ENCODE results near the gene ARRDC2. TPM values are rescaled to one million over a fixed set of nuclear protein-coding genes. Genes with fewer than 3 reads are reported as not detected.
A peak's percentile ranks its signal among the peaks of the same experiment; 100 is the strongest.

The ARRDC2 gene
- total and polyA plus RNA-seq, 2 of the 13 experiments (the other 11 are each of a cell fraction or from before 2014, with no cell fraction given) = 2.1 to 3.4 TPM

DNA sequence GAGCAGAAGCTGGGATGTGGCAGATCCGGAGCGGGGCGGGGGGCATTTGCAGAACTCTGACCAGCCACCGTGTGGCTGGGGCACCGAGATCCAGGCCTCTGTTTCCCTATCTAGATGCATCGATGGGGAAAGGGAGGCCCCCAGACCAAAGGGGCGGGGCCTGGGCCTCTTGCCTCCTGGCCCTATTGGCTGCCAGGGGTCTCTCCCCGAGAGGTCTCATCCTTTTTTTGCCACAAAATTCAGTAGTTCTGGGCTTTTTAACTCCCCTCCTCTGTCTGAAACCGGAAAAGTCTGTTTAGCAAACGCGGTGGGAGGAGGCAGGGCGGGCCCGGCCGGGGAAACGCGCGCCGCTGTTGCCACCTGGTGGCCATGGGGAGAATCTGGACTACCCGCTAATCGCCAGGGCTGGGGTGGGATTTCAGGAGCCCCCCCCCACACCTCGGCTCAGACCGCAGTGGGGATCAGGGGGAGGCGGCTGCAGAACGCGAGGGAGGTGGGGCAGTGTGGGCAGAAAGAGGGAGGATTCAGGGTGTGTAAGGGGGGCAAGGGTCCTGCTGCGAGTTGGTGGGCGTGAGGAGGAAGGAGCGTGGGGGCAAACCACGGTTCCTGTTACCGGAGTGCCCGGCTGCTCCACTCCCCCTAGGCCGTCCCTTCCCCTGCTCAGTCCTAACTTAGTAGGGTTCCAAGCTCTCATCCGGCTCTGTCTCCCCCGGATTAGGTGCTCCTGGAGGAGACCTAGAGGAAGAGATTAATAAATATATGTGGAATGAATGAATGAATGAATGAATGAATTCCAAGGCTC lies 50.4 kb downstream of the ARRDC2 start (continued):
- TF ChIP-seq PAX8 (CRISPR knock-in tag; IDR thresholded peaks at IDR 0.05; ENCODE audit: borderline replicate concordance) (no peak), ARNTL (CRISPR knock-in tag; IDR thresholded peaks at IDR 0.05) (no peak), ZBTB3 (CRISPR knock-in tag; IDR thresholded peaks at IDR 0.05; ENCODE audit: borderline replicate concordance, low read depth) (no peak), FOXM1 (CRISPR knock-in tag; IDR thresholded peaks at IDR 0.05) (no peak), ZNF235 (CRISPR knock-in tag; IDR thresholded peaks at IDR 0.05; ENCODE audit: borderline replicate concordance) (no peak), KLF16 (CRISPR knock-in tag; IDR thresholded peaks at IDR 0.05) (peak in 1 of 2 experiments; percentile 57; a peak in 1 of 4 replicates), CBFB (CRISPR knock-in tag; IDR thresholded peaks at IDR 0.05) (no peak), CHD4 (IDR thresholded peaks at IDR 0.05; ENCODE audit: borderline replicate concordance, low read length) (no peak), SYNCRIP (IDR thresholded peaks at IDR 0.05; ENCODE audit: insufficient read depth, low read depth, low read length) (no peak), PHF20 (CRISPR knock-in tag; IDR thresholded peaks at IDR 0.05) (no peak), GATAD2A (CRISPR knock-in tag; IDR thresholded peaks at IDR 0.05) (no peak), CBX5 (CRISPR knock-in tag; IDR thresholded peaks at IDR 0.05; ENCODE audit: borderline replicate concordance) (no peak), ZSCAN25 (CRISPR knock-in tag; IDR thresholded peaks at IDR 0.05) (no peak), SNAPC2 (CRISPR knock-in tag; IDR thresholded peaks at IDR 0.05) (no peak), TCF7L2 (IDR thresholded peaks at IDR 0.05; ENCODE audit: low read depth, low read length) (no peak), ARNT2 (CRISPR knock-in tag; IDR thresholded peaks at IDR 0.05; ENCODE audit: low read depth) (no peak), ZNF570 (CRISPR knock-in tag; IDR thresholded peaks at IDR 0.05; ENCODE audit: borderline replicate concordance) (no peak), ZNF761 (CRISPR knock-in tag; conservative IDR thresholded peaks at IDR 0.05) (0 out of 2 replicates have a peak, but pooled peaks have one; percentile 36)
- TF ChIP-seq, protein P1, sequence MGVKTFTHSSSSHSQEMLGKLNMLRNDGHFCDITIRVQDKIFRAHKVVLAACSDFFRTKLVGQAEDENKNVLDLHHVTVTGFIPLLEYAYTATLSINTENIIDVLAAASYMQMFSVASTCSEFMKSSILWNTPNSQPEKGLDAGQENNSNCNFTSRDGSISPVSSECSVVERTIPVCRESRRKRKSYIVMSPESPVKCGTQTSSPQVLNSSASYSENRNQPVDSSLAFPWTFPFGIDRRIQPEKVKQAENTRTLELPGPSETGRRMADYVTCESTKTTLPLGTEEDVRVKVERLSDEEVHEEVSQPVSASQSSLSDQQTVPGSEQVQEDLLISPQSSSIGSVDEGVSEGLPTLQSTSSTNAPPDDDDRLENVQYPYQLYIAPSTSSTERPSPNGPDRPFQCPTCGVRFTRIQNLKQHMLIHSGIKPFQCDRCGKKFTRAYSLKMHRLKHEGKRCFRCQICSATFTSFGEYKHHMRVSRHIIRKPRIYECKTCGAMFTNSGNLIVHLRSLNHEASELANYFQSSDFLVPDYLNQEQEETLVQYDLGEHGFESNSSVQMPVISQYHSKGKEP (CRISPR knock-in tag; IDR thresholded peaks at IDR 0.05) = no peak
- TF ChIP-seq, protein P2, sequence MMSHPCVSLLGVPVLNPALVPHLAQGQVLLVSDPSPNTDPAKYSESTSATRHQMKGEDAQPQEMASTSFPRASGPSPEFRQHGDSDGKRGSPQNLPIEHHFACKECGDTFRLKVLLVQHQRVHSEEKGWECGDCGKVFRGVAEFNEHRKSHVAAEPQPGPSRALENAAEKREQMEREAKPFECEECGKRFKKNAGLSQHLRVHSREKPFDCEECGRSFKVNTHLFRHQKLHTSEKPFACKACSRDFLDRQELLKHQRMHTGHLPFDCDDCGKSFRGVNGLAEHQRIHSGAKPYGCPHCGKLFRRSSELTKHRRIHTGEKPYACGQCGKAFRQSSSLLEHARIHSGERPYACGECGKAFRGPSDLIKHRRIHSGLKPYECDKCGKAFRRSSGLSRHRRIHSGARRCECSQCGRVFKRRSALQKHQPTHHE (CRISPR knock-in tag; IDR thresholded peaks at IDR 0.05; ENCODE audit: borderline replicate concordance) = no peak
- TF ChIP-seq, protein P3, sequence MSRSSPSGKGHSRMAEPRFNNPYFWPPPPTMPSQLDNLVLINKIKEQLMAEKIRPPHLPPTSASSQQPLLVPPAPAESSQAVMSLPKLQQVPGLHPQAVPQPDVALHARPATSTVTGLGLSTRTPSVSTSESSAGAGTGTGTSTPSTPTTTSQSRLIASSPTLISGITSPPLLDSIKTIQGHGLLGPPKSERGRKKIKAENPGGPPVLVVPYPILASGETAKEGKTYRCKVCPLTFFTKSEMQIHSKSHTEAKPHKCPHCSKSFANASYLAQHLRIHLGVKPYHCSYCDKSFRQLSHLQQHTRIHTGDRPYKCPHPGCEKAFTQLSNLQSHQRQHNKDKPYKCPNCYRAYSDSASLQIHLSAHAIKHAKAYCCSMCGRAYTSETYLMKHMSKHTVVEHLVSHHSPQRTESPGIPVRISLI (CRISPR knock-in tag; IDR thresholded peaks at IDR 0.05; ENCODE audit: borderline replicate concordance) = peak; percentile 53; the same call in 1 of the 2 replicates
- TF ChIP-seq, protein P4, sequence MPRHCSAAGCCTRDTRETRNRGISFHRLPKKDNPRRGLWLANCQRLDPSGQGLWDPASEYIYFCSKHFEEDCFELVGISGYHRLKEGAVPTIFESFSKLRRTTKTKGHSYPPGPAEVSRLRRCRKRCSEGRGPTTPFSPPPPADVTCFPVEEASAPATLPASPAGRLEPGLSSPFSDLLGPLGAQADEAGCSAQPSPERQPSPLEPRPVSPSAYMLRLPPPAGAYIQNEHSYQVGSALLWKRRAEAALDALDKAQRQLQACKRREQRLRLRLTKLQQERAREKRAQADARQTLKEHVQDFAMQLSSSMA (CRISPR knock-in tag; IDR thresholded peaks at IDR 0.05) = no peak
- TF ChIP-seq, protein P5, sequence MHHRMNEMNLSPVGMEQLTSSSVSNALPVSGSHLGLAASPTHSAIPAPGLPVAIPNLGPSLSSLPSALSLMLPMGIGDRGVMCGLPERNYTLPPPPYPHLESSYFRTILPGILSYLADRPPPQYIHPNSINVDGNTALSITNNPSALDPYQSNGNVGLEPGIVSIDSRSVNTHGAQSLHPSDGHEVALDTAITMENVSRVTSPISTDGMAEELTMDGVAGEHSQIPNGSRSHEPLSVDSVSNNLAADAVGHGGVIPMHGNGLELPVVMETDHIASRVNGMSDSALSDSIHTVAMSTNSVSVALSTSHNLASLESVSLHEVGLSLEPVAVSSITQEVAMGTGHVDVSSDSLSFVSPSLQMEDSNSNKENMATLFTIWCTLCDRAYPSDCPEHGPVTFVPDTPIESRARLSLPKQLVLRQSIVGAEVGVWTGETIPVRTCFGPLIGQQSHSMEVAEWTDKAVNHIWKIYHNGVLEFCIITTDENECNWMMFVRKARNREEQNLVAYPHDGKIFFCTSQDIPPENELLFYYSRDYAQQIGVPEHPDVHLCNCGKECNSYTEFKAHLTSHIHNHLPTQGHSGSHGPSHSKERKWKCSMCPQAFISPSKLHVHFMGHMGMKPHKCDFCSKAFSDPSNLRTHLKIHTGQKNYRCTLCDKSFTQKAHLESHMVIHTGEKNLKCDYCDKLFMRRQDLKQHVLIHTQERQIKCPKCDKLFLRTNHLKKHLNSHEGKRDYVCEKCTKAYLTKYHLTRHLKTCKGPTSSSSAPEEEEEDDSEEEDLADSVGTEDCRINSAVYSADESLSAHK (CRISPR knock-in tag; IDR thresholded peaks at IDR 0.05; ENCODE audit: borderline replicate concordance) = no peak
